Stimulated activated CD4-positive, alpha-beta T cell treated with anti-CD3 and anti-CD28 coated beads, Interleukin-15, amount 100 ng/mL, for 1 hour (primary cell): ENCODE results near the gene KLHL13.
"Not testable (repeated sequence)": the region's sequence is repeated elsewhere in the genome, so short reads cannot be mapped to it uniquely, and the experiment has no call there.

Experiments used
- DNase-seq, 2 donors: peaks; one replicate each; pipeline ENCODE4 v3.0.0-alpha.2; 2020; ENCODE audit warnings: low read depth in 1 of 2, low spot score in 1 of 2

The KLHL13 gene

DNA sequence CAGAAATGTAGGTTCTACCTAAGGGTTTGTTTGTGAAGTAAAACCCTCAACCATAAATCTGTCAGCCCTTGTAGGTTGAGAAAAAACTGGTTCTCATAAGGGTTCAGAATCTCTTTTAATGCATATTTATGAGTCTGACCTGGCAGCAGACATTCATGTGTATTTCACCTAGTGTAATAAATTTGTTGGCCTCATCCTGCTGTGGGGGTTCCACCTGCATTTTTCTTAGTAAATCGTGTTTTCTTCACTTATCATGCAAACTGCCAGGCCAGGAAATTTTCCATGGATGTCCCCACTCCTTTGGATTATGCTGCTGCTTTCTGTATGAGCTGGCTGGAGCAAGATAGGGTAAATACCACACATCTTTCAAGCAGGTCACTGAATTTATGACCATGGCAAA, 42.4 kb downstream of the KLHL13 start:
- no peak for DNase-seq

DNA sequence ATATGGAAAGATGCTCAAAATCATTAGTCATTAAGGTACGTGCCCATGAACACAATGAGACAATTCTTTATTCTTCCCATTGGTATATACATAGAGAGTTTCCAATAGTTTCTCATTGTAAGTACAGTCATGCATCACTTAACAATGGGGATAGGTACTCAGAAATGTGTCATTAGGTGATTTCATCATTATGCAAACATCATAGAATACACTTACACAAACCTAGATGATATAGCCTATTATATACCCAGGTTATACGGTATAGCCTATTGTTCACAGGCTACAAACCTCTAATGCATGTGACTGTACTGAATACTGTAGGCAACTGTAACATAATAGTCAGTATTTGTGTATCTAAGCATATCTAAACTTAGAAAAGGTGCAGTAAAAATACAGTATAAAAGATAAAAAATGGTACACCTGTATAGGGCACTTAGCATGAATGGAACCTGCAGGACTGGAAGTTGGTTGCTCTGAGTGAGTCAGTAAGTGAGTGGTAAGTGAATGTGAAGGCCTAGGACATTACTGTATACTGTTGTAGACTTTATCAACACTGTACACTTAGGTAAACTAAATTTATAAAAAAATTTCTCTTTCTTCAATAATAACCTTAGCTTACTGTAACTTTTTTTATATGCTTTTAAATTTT, 49.6 kb downstream of the KLHL13 start:
- no peak for DNase-seq

DNA sequence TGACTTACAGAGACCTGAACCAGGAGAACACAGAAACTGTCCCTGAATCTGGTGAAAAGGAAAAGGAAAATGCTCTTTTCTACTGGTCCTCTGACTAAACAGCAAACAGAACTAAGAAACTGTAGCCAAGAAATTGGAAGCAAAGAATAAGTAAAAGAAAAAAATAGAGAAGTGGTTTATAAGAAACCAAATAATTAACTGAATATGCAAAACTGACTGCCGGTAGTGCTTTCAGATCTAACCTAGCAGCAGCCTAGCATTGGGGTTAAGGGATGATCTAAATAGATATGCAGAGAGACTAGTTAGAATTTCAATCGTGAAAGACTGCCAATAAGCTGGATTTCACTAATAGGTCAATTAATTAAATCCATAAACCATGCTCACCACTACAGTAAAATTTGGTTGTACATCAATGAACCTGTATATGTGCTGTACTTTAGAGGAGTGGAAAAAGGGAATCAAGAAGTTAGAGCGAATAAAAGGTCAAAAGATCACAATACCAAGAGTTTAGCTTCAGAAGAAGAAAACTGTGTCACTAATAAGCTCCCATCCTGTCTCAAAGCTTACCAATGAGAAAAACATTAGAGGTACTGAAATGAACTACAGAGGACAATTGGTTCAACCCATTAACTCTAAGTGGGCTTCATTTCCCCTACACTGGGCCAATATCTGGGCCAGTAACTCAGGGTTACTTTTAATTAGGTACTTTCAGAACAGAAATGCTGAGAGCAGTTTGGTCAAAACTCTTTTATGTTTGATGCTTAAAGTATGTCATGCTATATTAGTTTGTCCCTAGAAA, 53.6 kb downstream of the KLHL13 start:
- no peak for DNase-seq

DNA sequence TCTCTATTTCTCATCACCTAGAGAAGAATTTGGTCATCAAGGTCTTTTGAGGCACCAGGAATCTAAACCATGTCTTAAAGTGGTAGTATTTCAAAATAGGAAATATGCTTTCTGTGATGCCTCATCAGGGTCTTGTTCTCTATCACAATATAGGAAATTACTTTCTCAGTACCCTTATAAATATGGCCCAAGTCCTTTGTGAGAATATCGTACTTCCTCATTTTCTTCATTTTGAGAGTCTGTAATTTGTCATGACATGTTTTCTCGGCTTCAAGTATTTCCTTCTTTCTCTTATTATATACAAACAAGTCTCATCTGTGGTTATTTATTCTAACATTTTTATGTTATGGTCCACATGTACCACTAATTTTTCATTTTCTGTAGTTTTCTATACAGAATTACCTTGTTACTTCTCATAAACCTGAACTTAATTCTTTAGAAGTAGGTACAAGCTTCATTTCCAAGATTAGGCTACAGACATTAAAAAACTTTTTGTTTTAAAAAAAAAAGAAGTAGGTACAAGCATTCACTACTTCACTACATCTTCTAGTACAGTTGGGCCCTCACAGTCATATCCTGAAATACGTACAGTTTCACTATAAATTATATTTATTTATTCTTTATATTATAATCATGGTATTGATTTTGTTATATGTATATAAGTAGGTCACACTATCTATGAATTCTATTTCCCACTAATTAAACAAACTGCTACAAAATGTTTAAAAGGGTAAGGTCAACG, 54.4 kb downstream of the KLHL13 start:
- DNase-seq: no peak

DNA sequence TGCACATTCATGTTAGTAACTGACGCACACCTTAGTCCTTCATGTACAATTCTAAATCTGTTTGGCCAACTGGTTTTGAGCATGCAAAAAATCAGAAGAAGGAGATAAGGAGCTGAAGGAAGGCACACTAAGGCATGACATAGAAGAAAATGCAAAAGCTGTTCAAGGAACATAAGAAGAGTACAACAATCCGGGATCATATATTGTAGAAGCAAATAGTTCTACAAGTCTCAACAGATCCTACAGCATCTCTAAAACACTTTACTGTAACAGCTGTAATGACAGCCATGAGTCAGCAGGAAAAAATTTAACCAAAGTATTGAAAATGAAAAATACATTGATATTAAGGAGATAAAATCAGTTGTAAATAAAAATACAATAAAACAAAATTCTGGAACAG, 57.7 kb downstream of the KLHL13 start:
- DNase-seq: no peak

DNA sequence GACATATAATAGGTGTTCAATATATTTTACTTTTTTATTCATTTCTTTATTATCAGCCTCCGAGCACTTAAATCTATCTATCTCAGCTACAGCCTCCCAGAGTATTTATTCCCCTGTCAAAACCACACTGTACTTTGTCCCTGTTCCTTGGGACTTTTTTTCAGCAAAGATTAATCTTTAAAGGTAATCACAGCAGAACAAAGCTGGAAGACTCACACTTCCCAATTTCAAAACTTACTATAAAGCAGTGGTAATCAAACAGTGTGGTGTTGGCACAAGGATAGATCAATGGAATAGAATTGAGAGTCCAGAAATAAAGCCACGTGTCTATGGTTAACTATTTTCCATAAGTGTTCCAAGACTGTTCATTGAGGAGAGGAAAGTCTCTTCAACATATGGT, 59.7 kb downstream of the KLHL13 start:
- no peak for DNase-seq

DNA sequence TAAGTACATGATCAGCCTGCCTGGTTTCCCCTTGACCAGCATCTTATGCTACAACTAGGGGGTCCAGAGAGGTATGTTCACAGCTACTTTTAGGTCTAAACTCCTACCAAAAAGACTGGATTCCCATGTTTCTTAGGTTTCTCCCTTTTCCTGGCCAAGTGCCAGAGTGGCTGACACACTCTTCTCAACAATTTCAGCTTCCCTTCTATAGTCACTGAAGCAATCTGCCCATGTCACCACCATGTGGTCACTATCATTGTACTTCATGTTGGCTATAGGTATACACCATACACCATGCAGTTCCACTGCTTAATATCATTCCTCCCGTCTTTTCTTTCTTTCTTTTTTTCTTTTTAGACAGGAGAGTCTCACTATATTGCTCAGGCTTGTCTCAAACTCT, 66.9 kb downstream of the KLHL13 start:
- no peak for DNase-seq

DNA sequence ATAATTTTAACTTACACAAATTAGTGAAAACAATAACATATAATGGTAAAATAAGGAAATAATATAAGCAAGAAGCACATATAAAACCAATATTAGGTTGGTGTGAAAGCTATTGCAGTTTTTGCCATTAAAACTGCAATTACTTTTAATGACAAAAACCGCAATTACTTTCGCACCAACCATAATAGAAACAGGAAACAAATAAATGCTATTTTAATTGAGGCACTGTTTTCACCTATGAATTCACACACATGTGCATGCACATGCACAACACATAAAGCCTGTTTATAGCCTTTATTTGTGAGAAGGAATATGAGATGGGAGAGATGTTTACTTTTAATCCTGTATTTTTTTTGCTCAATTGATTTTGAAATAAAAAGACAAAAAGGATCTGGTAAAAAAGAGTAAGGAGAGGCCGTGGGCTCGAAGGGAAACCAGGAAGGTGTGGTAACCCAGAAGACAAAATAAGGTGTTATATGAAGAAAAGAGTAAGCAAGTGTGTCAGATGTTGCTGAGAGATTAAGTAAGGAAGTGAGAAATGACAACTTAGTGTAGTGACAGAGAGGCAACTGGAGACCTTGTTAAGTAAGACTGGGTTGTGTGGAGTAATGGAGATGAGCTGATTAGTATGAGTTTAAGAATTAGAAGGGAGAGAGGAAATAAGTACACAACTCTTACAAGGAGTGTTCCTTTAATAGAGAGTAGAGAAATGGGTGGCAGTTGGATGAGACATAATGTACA, 69.0 kb downstream of the KLHL13 start:
- no peak for DNase-seq

DNA sequence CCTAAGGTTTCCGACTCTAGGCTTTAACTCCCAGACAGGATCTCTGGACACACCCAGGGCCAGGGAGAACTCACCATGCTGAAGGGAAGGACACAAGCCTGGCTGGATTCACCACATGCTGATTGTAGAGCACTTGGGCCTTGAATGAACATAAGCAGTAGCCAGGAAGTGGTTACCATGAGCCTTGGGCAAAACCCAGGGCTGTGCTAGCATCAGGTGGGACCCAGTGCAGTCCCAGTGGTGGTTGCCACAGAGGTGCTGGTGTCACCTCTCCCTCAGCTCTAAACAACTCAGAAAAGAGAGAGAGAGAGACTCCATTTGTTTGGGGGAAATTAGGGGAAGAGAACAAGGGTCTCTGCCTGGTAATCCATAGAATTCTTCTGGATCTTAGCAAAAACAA, 77.0 kb downstream of the KLHL13 start:
- no peak for DNase-seq

DNA sequence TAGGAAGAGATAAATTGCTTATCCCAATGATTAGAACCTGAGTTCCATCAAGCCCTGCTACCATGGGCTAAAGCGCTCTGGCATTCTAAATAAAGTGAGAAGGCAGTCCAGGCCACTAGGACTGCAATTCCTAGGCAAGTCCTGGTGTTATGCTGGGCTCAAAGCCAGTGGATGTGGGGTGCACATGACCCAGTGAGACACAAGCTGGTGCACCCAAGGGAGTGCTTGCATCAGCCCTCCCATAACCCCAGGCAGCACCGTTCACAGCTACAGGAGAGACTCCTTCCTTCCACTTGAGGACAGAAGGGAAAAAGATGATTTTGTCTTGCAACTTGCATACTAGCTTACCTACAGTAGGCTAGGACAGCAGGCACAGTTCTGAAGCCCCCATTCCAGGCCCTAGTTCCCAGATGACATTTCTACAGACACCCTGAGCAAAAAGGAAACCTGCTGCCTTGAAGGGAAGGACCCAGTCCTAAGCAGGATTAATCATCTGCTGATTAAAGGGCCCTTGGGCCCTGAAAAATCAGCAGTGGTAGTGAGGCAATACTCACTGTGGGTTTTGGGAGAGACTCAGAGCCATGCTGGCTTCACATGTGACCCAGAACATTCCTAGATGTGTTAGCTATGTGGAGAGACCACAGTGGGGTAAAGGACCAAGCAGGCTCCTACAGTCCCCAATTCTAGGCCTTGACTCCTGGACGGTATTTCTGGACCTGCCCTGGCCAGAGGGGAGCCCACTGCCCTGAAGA, 77.8 kb downstream of the KLHL13 start:
- DNase-seq: no peak

DNA sequence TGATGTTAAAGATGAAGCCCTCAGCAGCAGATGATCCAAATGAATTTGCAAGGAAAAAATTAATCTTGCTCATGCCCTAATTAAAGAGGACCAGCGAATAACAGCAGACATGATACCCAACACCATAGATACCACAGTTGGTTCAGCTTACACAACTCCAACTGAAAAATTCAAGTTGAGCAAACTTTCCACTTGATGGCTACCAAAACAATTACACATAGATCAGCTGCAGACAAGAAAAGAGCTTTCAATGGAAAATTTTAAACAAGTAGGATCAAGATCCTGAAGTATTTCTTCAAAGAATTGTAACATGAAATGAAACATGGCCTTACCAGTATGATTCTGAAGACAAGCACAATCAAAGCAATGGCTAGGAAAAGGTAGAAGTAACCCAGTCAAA, 90.0 kb downstream of the KLHL13 start:
- no peak for DNase-seq

DNA sequence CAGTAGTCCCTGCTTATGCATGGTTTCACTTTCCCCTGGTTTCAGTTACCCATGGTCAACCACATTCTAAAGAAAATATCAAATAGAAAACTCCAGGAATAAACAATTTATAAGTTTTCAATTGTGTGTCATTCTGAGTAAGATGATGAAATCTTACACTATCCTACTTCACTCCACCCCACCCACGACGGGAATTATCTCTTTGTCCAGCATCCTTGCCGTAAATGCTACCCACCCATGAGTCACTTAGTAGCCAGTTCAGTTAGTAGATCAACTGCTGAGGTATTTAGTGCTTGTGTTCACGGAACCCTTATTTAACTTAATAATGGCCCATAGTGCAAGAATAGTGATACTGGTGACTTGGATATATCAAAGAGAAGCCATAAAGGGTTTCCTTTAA, 91.4 kb downstream of the KLHL13 start:
- DNase-seq: no peak

DNA sequence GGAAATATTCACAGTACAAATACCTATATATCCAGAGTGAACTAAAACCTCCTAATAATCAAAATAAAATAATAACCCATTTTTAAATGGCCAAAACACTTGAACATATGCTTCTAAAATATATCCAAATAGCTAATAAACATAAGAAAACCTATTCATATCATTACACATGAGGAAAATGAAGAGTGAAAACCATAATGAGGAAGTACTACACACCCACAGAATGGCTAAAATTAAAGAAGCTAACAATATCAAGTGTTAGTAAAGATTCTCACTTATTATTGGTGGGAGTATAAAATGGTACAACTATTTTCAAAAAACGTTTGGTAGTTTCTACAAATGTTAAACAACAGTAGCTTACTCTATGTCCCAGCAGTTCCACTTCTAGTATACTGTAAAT, 92.1 kb downstream of the KLHL13 start:
- DNase-seq: no peak

DNA sequence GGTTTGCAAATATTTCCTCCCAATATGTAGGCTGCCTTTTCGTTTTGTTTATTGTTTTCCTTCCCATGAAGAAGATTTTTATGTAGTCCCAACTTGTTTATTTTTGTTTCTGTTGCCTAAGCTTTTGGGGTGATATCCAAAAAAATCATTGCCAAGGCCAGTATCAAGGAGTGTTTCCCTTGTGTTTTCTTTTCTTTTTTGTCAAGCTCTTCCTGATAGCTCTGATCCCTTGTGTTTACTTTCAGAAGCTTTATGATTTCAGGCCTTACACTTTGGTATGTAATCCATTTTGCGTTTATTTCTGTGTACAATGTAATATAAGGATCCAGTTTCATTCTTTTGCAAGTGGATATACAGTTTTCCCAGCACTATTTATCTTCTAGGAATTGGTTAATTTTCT, 93.9 kb downstream of the KLHL13 start:
- no peak for DNase-seq

DNA sequence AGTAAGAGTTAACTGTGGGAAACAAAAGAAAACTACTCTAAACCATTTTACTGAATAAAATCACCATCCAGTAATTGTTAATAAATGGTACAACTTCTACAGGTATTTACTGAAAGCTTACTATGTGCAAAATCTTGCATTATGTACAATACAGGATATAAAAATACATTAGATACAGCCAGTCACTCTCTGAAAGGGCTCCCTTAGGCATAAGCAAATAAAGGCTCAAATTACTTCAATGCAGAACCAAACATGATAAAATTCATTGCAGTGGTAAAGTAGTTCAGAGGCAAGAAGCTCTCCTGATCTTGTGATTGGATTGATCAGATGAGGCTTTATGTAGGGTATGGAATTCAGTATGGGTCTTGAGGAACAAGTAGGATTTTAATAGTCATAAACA, 100.2 kb downstream of the KLHL13 start:
- DNase-seq: no peak

DNA sequence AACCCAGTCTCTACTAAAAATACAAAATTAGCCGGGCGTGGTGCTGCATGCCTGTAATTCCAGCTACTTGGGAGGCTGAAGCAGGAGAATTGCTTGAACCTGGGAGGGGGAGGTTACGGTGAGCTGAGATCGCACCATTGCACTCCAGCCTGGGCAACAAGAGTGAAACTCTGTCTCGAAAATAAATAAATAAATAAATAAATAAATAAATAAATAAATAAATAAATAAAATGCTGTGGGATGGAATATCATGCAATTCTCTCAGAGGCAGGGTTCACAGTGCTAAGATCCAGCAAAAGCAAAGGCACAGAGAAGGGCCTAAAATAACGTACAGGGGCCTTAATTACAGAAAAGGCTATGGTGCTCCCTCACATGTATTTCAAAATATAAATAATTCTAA, 114.2 kb downstream of the KLHL13 start:
- not testable (repeated sequence) for DNase-seq

DNA sequence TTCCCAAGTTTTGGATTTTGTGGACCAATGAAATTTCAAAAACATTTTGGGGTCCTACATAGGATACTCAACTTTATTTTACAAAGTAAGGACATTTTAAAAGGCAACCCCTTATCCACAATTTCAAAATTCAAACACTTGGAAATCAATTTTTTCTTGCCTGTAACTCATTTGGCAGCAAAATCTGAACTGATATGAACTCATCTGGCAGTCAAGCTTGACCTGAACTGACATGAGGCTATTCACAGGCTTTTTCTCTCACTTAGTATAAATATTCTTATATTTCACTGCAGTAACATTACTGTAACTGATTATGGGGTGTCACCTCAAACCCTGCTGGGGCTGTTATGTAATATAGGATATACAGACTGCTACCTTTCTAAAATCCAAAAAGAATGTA, 116.1 kb downstream of the KLHL13 start:
- no peak for DNase-seq

DNA sequence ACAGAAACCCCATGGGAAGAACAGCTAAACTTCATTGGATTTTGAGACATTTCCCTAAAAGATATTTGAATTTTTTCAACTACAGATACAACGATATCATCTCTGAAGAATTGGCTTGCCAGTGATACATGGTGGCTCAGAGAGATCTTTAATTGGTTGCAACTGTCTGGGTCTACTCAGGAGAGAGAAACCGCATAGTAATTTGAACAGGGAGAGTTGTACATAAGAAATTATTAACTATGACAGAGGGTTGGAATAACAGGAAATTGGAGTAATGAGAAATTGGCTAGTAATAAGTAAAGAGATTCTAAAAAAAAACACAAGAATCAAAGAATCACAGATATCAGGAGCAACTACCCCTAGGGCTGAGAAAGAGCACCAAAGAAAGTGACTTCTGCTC, 118.4 kb downstream of the KLHL13 start:
- DNase-seq: no peak

DNA sequence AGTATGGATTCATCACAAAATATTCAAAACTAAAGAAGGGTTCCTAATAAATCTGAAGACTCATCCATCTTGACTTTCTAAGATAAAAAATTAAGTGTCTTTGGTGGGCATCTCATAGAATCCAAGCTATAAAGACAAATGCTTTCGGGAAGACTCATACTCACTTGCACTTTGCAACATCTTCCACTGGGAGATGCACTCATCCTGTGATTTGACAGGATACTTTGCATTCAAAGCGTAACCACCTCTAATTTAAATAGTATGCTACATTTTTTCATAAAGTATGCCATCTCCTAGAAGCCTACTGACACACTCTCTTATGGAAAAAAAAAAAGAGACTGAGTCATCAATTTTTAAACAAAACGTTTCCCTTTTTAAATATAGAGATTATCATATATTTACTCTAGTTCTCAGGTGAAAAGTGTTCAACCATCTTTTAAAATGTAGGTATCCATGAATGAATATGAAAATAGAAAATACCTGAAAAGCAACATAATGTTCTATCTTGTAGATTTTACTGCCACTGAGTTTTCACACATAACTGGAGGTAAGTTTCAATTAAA, 119.6 kb downstream of the KLHL13 start:
- no peak for DNase-seq

DNA sequence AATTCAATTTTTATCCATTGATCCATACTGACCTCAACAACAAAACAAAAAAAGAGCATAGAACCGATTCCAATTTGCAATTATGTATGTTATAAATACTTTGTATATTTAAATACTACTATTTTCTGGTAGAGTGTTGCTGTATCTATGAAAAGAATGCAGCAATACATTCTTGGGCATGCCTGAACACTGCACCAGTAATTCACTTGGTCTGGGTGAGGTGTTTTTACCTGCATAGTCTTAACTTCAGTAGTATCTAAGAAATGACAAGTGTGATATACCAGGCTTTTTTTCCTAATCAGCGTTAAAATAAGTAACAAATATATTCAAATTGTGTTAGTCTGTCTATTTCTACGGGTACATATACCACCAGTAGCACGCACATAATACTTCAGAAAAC, 120.2 kb downstream of the KLHL13 start:
- DNase-seq: no peak

DNA sequence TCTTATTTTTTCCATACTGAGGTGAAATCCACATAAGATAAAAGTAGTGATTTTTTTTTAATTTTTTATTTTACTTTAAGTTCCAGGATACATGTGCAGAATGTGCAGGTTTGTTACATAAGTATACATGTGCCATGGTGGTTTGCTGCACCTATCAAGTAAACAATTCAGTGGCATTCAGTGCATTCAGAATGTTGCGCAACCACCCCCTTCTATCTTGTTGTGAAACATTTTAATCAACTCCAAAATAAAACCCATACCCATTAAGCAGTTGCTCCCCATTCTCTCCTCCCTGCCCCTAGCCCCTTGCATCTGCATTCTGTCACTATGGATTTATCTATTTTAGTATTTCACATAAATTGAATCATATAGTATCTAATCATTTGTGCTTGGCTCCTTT, 121.2 kb downstream of the KLHL13 start:
- no peak for DNase-seq
